Activated naive CD4-positive, alpha-beta T cell treated with anti-CD3 and anti-CD28 coated beads, Interleukin-2, amount 10 ng/mL, durations not matched to agents 7 days and 5 days (primary cell): ENCODE results near the gene IRF5.

Experiments
- CTCF ChIA-PET: fragments of 350-600 bp; sonication (Branson Sonifier 250); formaldehyde crosslinking; loops from one replicate; lab custom pipeline; 2021; ENCODE audit warnings: antibody characterized with exemption; lab: Charles Lee
- DNase-seq: peaks from one replicate; pipeline ENCODE4 v3.0.0-alpha.2; 2020
- H3K27ac Mint-ChIP-seq: one replicate; pipeline ENCODE4 v1.8.0; 2021; ENCODE audit warnings: mild to moderate bottlenecking, moderate library complexity, mixed read lengths
- H3K27me3 Mint-ChIP-seq: one replicate; pipeline ENCODE4 v1.8.0; 2021; ENCODE audit warnings: mild to moderate bottlenecking, mixed read lengths
- H3K36me3 Mint-ChIP-seq: one replicate; pipeline ENCODE4 v1.8.0; 2021; ENCODE audit warnings: mixed read lengths
- H3K4me1 Mint-ChIP-seq: one replicate; pipeline ENCODE4 v1.8.0; 2021; ENCODE audit warnings: mixed read lengths
- H3K4me3 Mint-ChIP-seq: one replicate; pipeline ENCODE4 v1.8.0; 2021; ENCODE audit warnings: mild to moderate bottlenecking, moderate library complexity, mixed read lengths
- H3K9me3 Mint-ChIP-seq: one replicate; pipeline ENCODE4 v1.8.0; 2021; ENCODE audit warnings: mixed read lengths

IRF5 gene, protein sequence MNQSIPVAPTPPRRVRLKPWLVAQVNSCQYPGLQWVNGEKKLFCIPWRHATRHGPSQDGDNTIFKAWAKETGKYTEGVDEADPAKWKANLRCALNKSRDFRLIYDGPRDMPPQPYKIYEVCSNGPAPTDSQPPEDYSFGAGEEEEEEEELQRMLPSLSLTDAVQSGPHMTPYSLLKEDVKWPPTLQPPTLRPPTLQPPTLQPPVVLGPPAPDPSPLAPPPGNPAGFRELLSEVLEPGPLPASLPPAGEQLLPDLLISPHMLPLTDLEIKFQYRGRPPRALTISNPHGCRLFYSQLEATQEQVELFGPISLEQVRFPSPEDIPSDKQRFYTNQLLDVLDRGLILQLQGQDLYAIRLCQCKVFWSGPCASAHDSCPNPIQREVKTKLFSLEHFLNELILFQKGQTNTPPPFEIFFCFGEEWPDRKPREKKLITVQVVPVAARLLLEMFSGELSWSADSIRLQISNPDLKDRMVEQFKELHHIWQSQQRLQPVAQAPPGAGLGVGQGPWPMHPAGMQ

GRCh38 chr7:128937647-128938543 lies at the start of gene IRF5:
IRF5 (plus strand) TSS chr7:128937927; CDS start chr7:128942082, 4,155 bp downstream.
- peak; percentile 48 for DNase-seq
- peak within 1 kb of the TSS; percentile 68 for H3K4me3 Mint-ChIP-seq
- H3K27ac Mint-ChIP-seq: peak within 1 kb of the TSS; percentile 11
- H3K27me3 Mint-ChIP-seq: peaks cover 84% of the 10 kb centered on the region
- H3K36me3 Mint-ChIP-seq: peaks cover 5% of the 10 kb centered on the region
- H3K4me1 Mint-ChIP-seq: peaks cover 52% of the 10 kb centered on the region
- CTCF ChIA-PET: no interaction called here
- no peaks in the 10 kb centered on the region for H3K9me3 Mint-ChIP-seq

DNA sequence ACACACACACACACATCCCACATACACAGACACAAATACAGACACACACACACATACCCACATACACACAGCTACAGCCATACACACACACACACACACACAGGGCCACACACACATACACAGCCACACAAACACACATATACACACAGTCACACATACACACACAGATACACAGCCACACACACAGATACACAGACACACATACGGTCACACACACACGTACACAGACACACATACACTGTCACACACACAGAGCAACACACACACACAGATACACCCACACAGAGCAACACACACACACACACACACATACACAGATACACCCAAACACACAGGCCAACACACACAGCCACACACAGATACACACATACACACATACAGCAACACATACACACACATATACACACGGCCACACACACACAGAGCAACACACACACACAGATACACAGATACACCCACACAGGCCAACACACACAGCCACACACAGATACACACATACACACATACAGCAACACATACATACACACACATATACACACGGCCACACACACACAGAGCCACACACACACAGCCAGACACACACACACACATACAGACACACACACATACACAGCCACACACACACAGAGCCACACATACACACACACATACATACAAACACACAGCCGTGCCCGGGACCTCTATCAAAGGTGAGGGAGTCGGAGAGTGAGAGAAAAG lies 49.5 kb upstream of the IRF5 start:
- Mint-ChIP-seq H3K36me3 (no peaks in the 10 kb centered on the region), H3K27me3 (peaks cover 27% of the 10 kb centered on the region), H3K27ac (no peak overlapping the region), H3K4me3 (no peak overlapping the region), H3K9me3 (no peaks in the 10 kb centered on the region), H3K4me1 (peaks cover 2% of the 10 kb centered on the region)
- CTCF ChIA-PET: no interaction called here
- DNase-seq: no peak

GRCh38 chr7:128888756-128889095 lies 49.0 kb upstream of the IRF5 start:
- H3K4me3 Mint-ChIP-seq: no peak overlapping the region
- no peaks in the 10 kb centered on the region for H3K9me3 Mint-ChIP-seq
- H3K27ac Mint-ChIP-seq: no peak overlapping the region
- CTCF ChIA-PET: no interaction called here
- H3K27me3 Mint-ChIP-seq: peaks cover 29% of the 10 kb centered on the region
- peaks cover 2% of the 10 kb centered on the region for H3K4me1 Mint-ChIP-seq
- H3K36me3 Mint-ChIP-seq: no peaks in the 10 kb centered on the region
- DNase-seq: no peak

- CTCF ChIA-PET: no interaction called here
- Mint-ChIP-seq H3K36me3 (no peaks in the 10 kb centered on the region), H3K4me1 (peaks cover 2% of the 10 kb centered on the region), H3K9me3 (no peaks in the 10 kb centered on the region), H3K27ac (no peak overlapping the region), H3K27me3 (peaks cover 29% of the 10 kb centered on the region), H3K4me3 (no peak overlapping the region)
- no peak for DNase-seq
These were observed 48.6 kb upstream of the IRF5 start for GRCh38 chr7:128889121-128889520.

DNA sequence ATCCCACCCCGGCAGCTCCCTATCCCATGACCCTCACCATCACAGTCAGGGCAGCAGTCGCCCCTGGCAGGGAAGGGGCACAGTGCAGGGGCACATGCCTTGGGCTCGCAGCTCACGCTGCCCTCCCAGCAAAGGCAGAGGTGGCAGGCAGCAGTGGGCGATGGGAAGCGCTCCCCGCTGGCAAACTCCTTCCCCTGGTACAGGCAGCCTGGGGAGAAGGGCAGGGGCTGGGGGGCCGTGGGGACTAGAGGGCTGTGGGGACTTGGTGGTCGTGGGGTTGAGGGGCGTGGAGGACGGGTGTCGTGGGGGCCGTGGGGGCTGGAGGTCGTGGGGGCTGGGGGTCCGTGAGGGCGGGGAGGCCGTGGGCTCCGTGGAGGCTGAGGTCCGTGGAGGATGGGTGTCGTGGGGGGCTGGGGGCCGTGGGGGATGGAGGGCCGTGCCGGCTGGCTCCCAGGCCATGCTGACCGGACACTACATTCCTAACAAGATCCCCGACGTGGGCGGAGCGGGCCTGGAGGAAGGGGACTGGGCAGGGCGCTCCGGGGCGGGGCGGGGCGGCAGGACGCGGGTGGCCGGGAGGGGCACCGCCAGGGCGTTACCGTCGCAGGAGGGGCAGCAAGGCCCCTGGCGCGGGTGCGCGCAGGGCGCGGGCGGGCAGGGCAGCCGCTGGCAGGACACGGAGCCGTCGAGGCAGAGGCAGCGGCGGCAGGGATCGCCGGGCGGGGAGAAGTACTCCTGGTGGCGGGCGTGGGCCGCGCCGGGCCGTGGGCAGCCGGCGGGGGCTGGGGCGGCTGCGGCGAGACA lies 47.2 kb upstream of the IRF5 start:
- Mint-ChIP-seq H3K36me3 (no peaks in the 10 kb centered on the region), H3K27me3 (peaks cover 30% of the 10 kb centered on the region), H3K27ac (no peak overlapping the region), H3K4me1 (peaks cover 2% of the 10 kb centered on the region), H3K4me3 (no peak overlapping the region), H3K9me3 (no peaks in the 10 kb centered on the region)
- CTCF ChIA-PET: no interaction called here
- DNase-seq: no peak

DNA sequence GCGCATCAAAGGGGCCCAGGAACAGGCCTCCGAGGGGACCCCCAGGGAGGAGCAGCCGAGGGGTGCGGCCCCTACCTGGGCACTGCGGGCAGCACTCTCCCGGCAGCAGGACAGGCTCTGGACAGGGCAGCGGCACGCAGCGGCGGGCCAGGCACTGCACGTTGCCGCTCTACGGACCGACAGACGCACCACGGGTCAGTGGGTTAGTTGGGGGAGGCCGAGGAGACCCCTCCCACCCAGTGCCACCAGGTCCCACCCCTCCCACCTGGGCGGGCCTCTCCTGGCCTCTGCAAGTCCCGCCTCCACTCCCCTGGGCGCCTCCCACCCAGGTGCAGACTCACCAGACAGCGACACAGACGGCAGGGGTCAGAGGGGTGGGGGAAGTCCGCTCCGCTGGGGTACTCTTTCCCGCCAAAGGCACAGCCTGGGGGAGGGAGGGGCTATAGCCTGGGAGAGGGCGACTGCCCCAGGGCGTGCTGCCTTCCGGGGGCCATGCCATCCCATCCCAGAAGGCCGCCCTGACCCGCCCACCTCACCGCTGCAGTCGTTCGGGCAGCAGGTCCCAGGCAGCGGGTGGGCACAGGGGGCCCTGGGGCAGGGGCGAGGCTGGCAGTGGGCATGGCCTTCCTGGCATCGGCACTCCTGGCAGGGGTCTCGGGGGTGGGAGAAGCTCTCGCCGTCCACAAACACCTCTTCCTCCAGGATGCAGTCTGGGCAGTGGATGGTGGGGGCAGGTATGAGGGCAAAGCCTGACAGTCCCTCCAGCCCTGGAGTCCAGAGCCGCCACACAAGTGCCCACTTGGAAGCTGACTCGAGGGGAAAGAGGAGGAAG lies 46.4 kb upstream of the IRF5 start:
- H3K4me3 Mint-ChIP-seq: no peak overlapping the region
- no peaks in the 10 kb centered on the region for H3K9me3 Mint-ChIP-seq

DNA sequence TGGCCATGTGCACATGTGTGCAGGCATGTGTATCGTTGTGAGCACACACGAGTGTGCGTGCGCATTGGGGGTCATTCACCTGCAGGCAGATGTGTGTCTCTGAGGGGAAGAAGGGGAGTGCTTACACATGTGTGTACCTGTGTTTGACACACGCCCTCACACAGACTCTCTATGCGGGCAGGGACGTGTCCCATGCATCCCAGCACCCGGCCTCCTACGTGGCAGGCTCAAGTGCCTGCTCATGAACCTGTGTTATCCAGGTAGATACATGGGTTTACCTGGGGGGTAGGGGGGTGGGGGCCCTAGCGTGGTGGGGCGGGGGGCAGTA lies 45.8 kb upstream of the IRF5 start:
- H3K4me1 Mint-ChIP-seq: peaks cover 2% of the 10 kb centered on the region
- H3K36me3 Mint-ChIP-seq: no peaks in the 10 kb centered on the region
- no peaks in the 10 kb centered on the region for H3K9me3 Mint-ChIP-seq
- no peak overlapping the region for H3K27ac Mint-ChIP-seq
- no peak for DNase-seq
- CTCF ChIA-PET: no interaction called here
- peaks cover 35% of the 10 kb centered on the region for H3K27me3 Mint-ChIP-seq
- H3K4me3 Mint-ChIP-seq: no peak overlapping the region

More for the DNA sequence above, 46.4 kb upstream of the IRF5 start:
- DNase-seq: peak; percentile 38
- Mint-ChIP-seq H3K4me1 (peaks cover 2% of the 10 kb centered on the region), H3K27ac (no peak overlapping the region), H3K27me3 (peaks cover 34% of the 10 kb centered on the region), H3K36me3 (no peaks in the 10 kb centered on the region)
- CTCF ChIA-PET: no interaction called here

DNA sequence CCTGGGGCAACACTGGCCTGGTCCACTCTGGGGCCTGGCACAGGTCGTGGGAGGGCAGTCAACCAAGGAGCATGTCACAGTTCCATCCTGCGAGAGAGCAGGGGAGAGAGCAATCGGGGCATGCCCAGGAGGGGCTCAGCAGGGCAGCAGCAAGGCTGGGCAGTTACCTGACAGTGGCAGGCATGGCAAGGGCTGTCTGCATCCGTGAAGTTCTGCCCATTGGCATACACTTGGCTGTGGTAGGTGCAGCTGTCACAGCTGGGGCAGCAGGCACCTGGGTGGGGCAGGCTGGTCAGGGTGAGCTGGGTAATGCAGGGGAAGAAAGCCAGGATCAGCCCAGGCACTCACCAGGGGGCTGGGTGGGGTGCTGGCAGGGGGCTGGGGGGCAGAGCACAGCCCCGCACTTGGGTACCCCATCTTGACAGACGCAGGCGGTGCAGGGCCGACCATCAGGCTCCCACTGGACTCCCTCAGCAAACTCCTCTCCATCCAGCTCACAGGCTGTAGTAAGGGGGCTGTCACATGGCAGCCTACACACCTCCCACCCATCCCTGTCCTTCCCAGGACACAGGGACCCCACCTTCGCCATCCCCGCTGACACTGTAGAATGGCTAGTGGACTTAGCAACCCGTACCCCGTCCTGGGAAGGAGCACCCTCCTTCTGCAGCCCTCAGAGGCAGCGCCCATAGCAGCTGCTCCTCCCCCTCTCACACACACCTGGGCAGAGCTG lies 45.0 kb upstream of the IRF5 start:
- H3K4me1 Mint-ChIP-seq: peaks cover 2% of the 10 kb centered on the region
- H3K36me3 Mint-ChIP-seq: no peaks in the 10 kb centered on the region
- no peak for DNase-seq
- no peaks in the 10 kb centered on the region for H3K9me3 Mint-ChIP-seq
- peaks cover 35% of the 10 kb centered on the region for H3K27me3 Mint-ChIP-seq
- H3K4me3 Mint-ChIP-seq: no peak overlapping the region
- CTCF ChIA-PET: interaction anchor here (1.7 kb wide), 1 partner anchor 9 kb away, joined by 7 read pairs; no protein-coding TSS in a partner anchor
- no peak overlapping the region for H3K27ac Mint-ChIP-seq

DNA sequence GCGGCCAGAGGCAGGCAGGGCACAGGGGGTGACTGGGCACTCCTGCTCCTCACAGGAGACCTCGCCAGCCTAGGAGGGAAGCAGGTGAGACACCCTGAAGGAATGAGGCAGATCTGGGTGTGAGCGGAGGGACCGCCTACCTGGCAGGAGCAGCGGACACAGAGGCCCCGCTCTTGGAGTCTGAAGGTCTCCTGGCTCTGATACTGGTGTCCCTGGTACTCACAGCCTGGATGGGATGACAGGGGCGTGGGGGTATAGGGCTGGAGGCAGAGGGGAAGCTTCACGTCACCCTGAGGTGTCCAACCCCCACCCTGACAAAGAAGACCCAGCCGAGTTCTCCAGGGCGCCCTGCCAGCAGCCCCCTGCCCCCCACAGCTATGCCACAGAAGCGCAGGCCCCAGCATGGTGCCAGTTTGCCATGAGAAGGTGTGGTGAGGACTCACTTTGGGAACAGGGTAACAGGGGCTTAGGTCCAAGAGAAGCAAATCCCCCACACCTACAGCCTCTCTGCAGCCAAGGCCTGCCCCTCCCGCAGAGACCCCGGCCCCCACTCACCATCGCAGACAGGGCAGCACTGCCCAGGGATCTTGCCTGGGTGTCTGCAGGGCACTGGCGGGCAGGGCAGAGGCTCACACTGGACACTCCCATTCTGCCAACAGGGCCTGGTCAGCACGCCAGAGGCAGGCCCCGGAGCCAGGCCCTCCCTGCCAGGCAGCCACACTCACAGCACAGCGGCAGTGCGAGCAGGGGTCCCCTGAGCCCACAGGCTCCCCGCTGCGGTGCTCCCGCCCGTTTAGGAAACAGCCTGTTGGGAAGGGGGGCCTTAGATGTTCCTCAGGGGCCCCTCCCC lies 44.3 kb upstream of the IRF5 start:
- no peak for DNase-seq
- Mint-ChIP-seq H3K27me3 (peaks cover 38% of the 10 kb centered on the region), H3K4me1 (peaks cover 2% of the 10 kb centered on the region), H3K4me3 (no peak overlapping the region), H3K9me3 (peaks cover 1% of the 10 kb centered on the region), H3K36me3 (peaks cover 2% of the 10 kb centered on the region), H3K27ac (no peak overlapping the region)
- CTCF ChIA-PET: interaction anchor here (1.7 kb wide), 1 partner anchor 10 kb away, joined by 7 read pairs; no protein-coding TSS in a partner anchor

DNA sequence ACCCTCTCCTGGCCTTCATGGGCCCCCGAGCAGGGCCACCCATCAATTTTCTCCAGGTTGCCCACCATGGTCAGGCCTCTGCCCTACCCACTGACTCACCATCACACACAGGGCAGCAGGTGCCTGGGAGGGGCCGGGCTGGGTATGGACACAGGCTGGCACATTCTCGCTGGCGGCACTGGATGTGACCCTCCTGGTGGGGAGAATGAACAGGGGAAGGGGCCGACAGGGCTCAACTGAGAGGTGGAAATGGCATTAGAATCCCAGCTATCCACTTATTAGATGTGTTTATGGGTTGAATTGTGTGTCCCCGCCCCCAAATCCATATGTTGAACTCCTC lies 43.7 kb upstream of the IRF5 start:
- Mint-ChIP-seq H3K4me1 (peaks cover 2% of the 10 kb centered on the region), H3K9me3 (peaks cover 2% of the 10 kb centered on the region)
- CTCF ChIA-PET: no interaction called here

DNA sequence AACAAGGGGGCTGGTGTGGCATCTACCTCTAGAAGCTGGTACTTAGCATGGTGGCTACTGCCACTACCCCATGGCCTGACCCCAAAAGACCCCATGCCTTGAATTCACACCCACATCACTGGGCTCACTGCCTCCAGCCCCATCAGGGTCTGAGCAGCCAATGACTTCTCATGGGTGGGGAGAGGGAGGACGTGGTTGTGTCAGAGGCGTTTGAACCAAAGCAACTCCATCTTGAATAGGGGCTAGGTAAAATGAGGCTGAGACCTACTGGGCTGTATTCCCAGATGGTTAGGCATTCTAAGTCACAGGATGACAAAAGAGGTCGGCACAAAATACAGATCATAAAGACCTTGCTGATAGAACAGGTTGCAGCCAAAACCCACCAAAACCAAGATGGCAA lies 42.4 kb upstream of the IRF5 start:
- Mint-ChIP-seq H3K4me3 (no peak overlapping the region), H3K36me3 (peaks cover 3% of the 10 kb centered on the region), H3K27ac (no peak overlapping the region), H3K27me3 (peaks cover 40% of the 10 kb centered on the region), H3K9me3 (peaks cover 2% of the 10 kb centered on the region), H3K4me1 (peaks cover 2% of the 10 kb centered on the region)
- CTCF ChIA-PET: no interaction called here
- DNase-seq: no peak

More for the DNA sequence above, 43.7 kb upstream of the IRF5 start:
- peaks cover 40% of the 10 kb centered on the region for H3K27me3 Mint-ChIP-seq
- no peak for DNase-seq
- H3K27ac Mint-ChIP-seq: no peak overlapping the region
- peaks cover 3% of the 10 kb centered on the region for H3K36me3 Mint-ChIP-seq
- no peak overlapping the region for H3K4me3 Mint-ChIP-seq

DNA sequence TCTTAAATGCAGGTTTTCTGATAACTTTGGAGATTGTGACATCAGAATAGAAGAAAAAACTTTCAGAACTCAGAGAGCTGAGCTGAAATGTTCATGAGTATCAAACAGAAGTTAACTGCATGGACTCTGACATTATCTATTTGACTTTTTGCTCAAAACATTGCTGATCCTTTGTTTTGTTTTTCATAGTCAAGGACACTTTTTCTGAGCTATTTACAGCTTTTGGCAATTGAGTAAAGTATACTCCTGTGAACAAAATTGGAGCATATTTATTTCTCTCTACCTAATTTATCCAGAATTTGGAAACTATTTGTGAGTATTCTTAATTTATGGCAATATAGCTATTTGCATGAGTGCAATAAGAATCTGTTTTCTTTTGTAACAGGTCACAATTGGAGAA lies 38.3 kb upstream of the IRF5 start:
- DNase-seq: no peak
- CTCF ChIA-PET: interaction anchor here (1.3 to 1.5 kb wide), 2 partner anchors 192 to 311 kb away, joined by 5 read pairs; no protein-coding TSS in a partner anchor
- H3K27ac Mint-ChIP-seq: no peak overlapping the region
- peaks cover 23% of the 10 kb centered on the region for H3K27me3 Mint-ChIP-seq
- no peaks in the 10 kb centered on the region for H3K4me1 Mint-ChIP-seq
- H3K4me3 Mint-ChIP-seq: no peak overlapping the region
- H3K9me3 Mint-ChIP-seq: peaks cover 2% of the 10 kb centered on the region
- H3K36me3 Mint-ChIP-seq: peaks cover 3% of the 10 kb centered on the region
